Measurements from ENCODE around the gene FXYD6. TPM values are rescaled to one million over a fixed set of nuclear protein-coding genes. Genes with fewer than 3 reads are reported as not detected.

Gene FXYD6
- total RNA-seq, 1 donor from 2014 or later, result 113 TPM

- no peak for TF ChIP-seq CTCF (conservative IDR thresholded peaks at IDR 0.05)
- no peaks in the 10 kb centered on the region for H3K27me3 Mint-ChIP-seq (ENCODE audit: low read depth)
- peaks cover 39% of the 10 kb centered on the region for H3K4me1 Mint-ChIP-seq
- H3K36me3 Mint-ChIP-seq (ENCODE audit: low read depth), result no peaks in the 10 kb centered on the region
- H3K4me3 Mint-ChIP-seq, result no peak overlapping the region
- H3K27ac Mint-ChIP-seq (ENCODE audit: unreplicated experiment), result no peak overlapping the region
- DNase-seq (ENCODE audit: low read depth, low spot score), result no peak
- H3K9me3 Mint-ChIP-seq, result no peaks in the 10 kb centered on the region
Observed at GRCh38 chr11:117910525-117910924, 34.1 kb upstream of the FXYD6 start.

GRCh38 chr11:117909611-117910382 lies 33.3 kb upstream of the FXYD6 start:
- no peak for TF ChIP-seq CTCF (conservative IDR thresholded peaks at IDR 0.05)
- no peak for DNase-seq (ENCODE audit: low read depth, low spot score)
- Mint-ChIP-seq H3K27ac (ENCODE audit: unreplicated experiment) (no peak overlapping the region), H3K36me3 (ENCODE audit: low read depth) (no peaks in the 10 kb centered on the region), H3K4me3 (no peak overlapping the region), H3K9me3 (no peaks in the 10 kb centered on the region), H3K27me3 (ENCODE audit: low read depth) (no peaks in the 10 kb centered on the region), H3K4me1 (peaks cover 39% of the 10 kb centered on the region)

- no peak overlapping the region for H3K4me3 Mint-ChIP-seq
- peaks cover 39% of the 10 kb centered on the region for H3K4me1 Mint-ChIP-seq
- H3K27ac Mint-ChIP-seq (ENCODE audit: unreplicated experiment), result peak overlapping the region; percentile 93
- H3K36me3 Mint-ChIP-seq (ENCODE audit: low read depth), result no peaks in the 10 kb centered on the region
- no peak for TF ChIP-seq CTCF (conservative IDR thresholded peaks at IDR 0.05)
- no peaks in the 10 kb centered on the region for H3K27me3 Mint-ChIP-seq (ENCODE audit: low read depth)
- DNase-seq (ENCODE audit: low read depth, low spot score), result no peak
- no peaks in the 10 kb centered on the region for H3K9me3 Mint-ChIP-seq
Observed at GRCh38 chr11:117908959-117909610, 32.6 kb upstream of the FXYD6 start.

GRCh38 chr11:117908109-117908895 lies 31.8 kb upstream of the FXYD6 start:
- Mint-ChIP-seq H3K27me3 (ENCODE audit: low read depth) (no peaks in the 10 kb centered on the region), H3K4me3 (no peak overlapping the region), H3K27ac (ENCODE audit: unreplicated experiment) (peak overlapping the region; percentile 97), H3K9me3 (no peaks in the 10 kb centered on the region), H3K36me3 (ENCODE audit: low read depth) (no peaks in the 10 kb centered on the region), H3K4me1 (peaks cover 39% of the 10 kb centered on the region)
- DNase-seq (ENCODE audit: low read depth, low spot score), result no peak
- TF ChIP-seq CTCF (conservative IDR thresholded peaks at IDR 0.05), result no peak

- Mint-ChIP-seq H3K4me3 (peak overlapping the region; percentile 72), H3K9me3 (no peaks in the 10 kb centered on the region), H3K27ac (ENCODE audit: unreplicated experiment) (peak overlapping the region; percentile 97), H3K4me1 (peaks cover 39% of the 10 kb centered on the region), H3K36me3 (ENCODE audit: low read depth) (no peaks in the 10 kb centered on the region), H3K27me3 (ENCODE audit: low read depth) (no peaks in the 10 kb centered on the region)
- DNase-seq (ENCODE audit: low read depth, low spot score), result peak; percentile 86
- no peak for TF ChIP-seq CTCF (conservative IDR thresholded peaks at IDR 0.05)
Observed at GRCh38 chr11:117907276-117908108, 31.0 kb upstream of the FXYD6 start.
